GM18517 (cell line): Measurements from ENCODE around the gene TAGAP.

Experiments used
- ATAC-seq: cut with Tn5 transposase; IDR thresholded peaks from one replicate; pipeline ENCODE4 v1.9.1; 2021; ENCODE audit warnings: mild to moderate bottlenecking, moderate library complexity; ENCODE audit not compliant: unreplicated experiment

TAGAP gene

GRCh38 chr6:159044899-159045727, at the start of gene TAGAP:
TSS of gene TAGAP (minus strand) at chr6:159044991. CDS start at chr6:159044146, 845 bp downstream.
- peak; percentile 85 for ATAC-seq

GRCh38 chr6:159093609-159094443, 49.0 kb upstream of the TAGAP start:
- ATAC-seq: no peak

- no peak for ATAC-seq
These were observed 47.8 kb upstream of the TAGAP start for GRCh38 chr6:159092631-159093030.

GRCh38 chr6:159090530-159091480, 46.0 kb upstream of the TAGAP start:
- ATAC-seq: no peak

- ATAC-seq: no peak
These were observed 45.1 kb upstream of the TAGAP start for GRCh38 chr6:159089909-159090308.

GRCh38 chr6:159089443-159089842, 44.7 kb upstream of the TAGAP start:
- no peak for ATAC-seq

- ATAC-seq: no peak
These were observed 41.3 kb upstream of the TAGAP start for GRCh38 chr6:159086033-159086618.

GRCh38 chr6:159085396-159085895, 40.7 kb upstream of the TAGAP start:
- ATAC-seq: no peak

GRCh38 chr6:159084493-159085091, 39.8 kb upstream of the TAGAP start:
- no peak for ATAC-seq

GRCh38 chr6:159083146-159083545, 38.4 kb upstream of the TAGAP start:
- ATAC-seq: no peak

- ATAC-seq: no peak
These were observed 37.4 kb upstream of the TAGAP start for GRCh38 chr6:159082039-159082815.

GRCh38 chr6:159080217-159080976, 35.6 kb upstream of the TAGAP start:
- peak; percentile 63 for ATAC-seq

GRCh38 chr6:159079367-159079766, 34.6 kb upstream of the TAGAP start:
- no peak for ATAC-seq

GRCh38 chr6:159077123-159077522, 32.3 kb upstream of the TAGAP start:
- no peak for ATAC-seq

GRCh38 chr6:159075506-159076228, 30.9 kb upstream of the TAGAP start:
- ATAC-seq: no peak

GRCh38 chr6:159074876-159075275, 30.1 kb upstream of the TAGAP start:
- no peak for ATAC-seq

- no peak for ATAC-seq
These were observed 29.4 kb upstream of the TAGAP start for GRCh38 chr6:159074120-159074684.
